GM23338 (cell line): ENCODE results near the gene PHACTR2. TPM values are rescaled to one million over a fixed set of nuclear protein-coding genes. Genes with fewer than 3 reads are reported as not detected.

Source experiments
- ATAC-seq: fragments of 200-7000 bp; cut with Tn5 transposase; 3 replicates; pipeline ENCODE4 v1.9.1; 2020
- DNase-seq: peaks from one replicate; pipeline ENCODE4 v3.0.0-alpha.2; 2015; ENCODE audit warnings: low spot score
- H2AFZ ChIP-seq: fragments of 200-600 bp; sonication (generic); 2 replicates; pipeline ENCODE4 v1.8.0; 2016; ENCODE audit warnings: antibody characterized with exemption, mild to moderate bottlenecking, moderate library complexity
- H3F3A ChIP-seq: fragments of 200-600 bp; sonication (generic); replicated peaks from 2 replicates; pipeline ENCODE4 v1.8.0; 2017; ENCODE audit warnings: antibody characterized with exemption, mixed run types, low read depth
- H3K27ac ChIP-seq: fragments of 200-600 bp; sonication (generic); 2 replicates; pipeline ENCODE4 v1.6.1; 2016; ENCODE audit warnings: low read depth
- H3K27me3 ChIP-seq: fragments of 200-600 bp; sonication (generic); 2 replicates; pipeline ENCODE4 v1.8.0; 2016; ENCODE audit warnings: mild to moderate bottlenecking, mixed run types, moderate library complexity; ENCODE audit not compliant: insufficient read depth
- H3K36me3 ChIP-seq: fragments of 200-600 bp; sonication (generic); 2 replicates; pipeline ENCODE4 v1.8.0; 2016; ENCODE audit warnings: mild to moderate bottlenecking; ENCODE audit not compliant: insufficient read depth
- H3K4me1 ChIP-seq: fragments of 200-600 bp; sonication (generic); 2 replicates; pipeline ENCODE4 v1.8.0; 2016; ENCODE audit warnings: mild to moderate bottlenecking, moderate library complexity; ENCODE audit not compliant: insufficient read depth
- H3K4me2 ChIP-seq: fragments of 200-600 bp; sonication (generic); 2 replicates; pipeline ENCODE4 v1.7.1; 2017; ENCODE audit warnings: mixed run types
- H3K4me3 ChIP-seq: fragments of 200-600 bp; sonication (generic); 2 replicates; pipeline ENCODE4 v1.6.1; 2016; ENCODE audit warnings: mixed run types
- H3K79me2 ChIP-seq: fragments of 200-600 bp; sonication (generic); replicated peaks from 2 replicates; pipeline ENCODE4 v1.8.0; 2017; ENCODE audit warnings: mild to moderate bottlenecking; ENCODE audit not compliant: insufficient read depth
- H3K9me2 ChIP-seq: fragments of 200-600 bp; sonication (generic); 2 replicates; pipeline ENCODE4 v1.8.0; 2017; ENCODE audit not compliant: insufficient read depth
- H4K20me1 ChIP-seq: fragments of 200-600 bp; sonication (generic); replicated peaks from 2 replicates; pipeline ENCODE4 v1.8.0; 2017; ENCODE audit warnings: mild to moderate bottlenecking; ENCODE audit not compliant: insufficient read depth
- H3K27ac Mint-ChIP-seq: 2 replicates; pipeline ENCODE4 v1.8.0; 2020; ENCODE audit warnings: inconsistent platforms, mild to moderate bottlenecking, moderate library complexity, mixed read lengths
- H3K27me3 Mint-ChIP-seq: 3 replicates; pipeline ENCODE4 v1.8.0; 2022; ENCODE audit warnings: low read depth, mild to moderate bottlenecking, moderate library complexity, mixed read lengths, inconsistent platforms; ENCODE audit not compliant: insufficient read depth, poor library complexity
- H3K36me3 Mint-ChIP-seq: 3 replicates; pipeline ENCODE4 v1.8.0; 2021; ENCODE audit warnings: low read depth, mild to moderate bottlenecking, inconsistent platforms, moderate library complexity, mixed read lengths
- H3K4me1 Mint-ChIP-seq: 3 replicates; pipeline ENCODE4 v1.8.0; 2020; ENCODE audit warnings: mild to moderate bottlenecking, inconsistent platforms, mixed read lengths
- H3K4me3 Mint-ChIP-seq: 3 replicates; pipeline ENCODE4 v1.8.0; 2021; ENCODE audit warnings: moderate library complexity, mild to moderate bottlenecking, inconsistent platforms, mixed read lengths
- H3K9me3 Mint-ChIP-seq: 3 replicates; pipeline ENCODE4 v1.8.0; 2020; ENCODE audit warnings: moderate library complexity, mild to moderate bottlenecking, inconsistent platforms, mixed read lengths
- CREB1 ChIP-seq: fragments of 250-450 bp; sonication (Bioruptor Pico); IDR thresholded peaks from 2 replicates; pipeline ENCODE4 v1.5.0; 2020; ENCODE audit warnings: low read depth, mild to moderate bottlenecking, moderate library complexity
- EZH2phosphoT487 ChIP-seq: fragments of 200-600 bp; sonication (generic); IDR thresholded peaks from one replicate; pipeline ENCODE4 v1.8.1; 2018; ENCODE audit warnings: antibody characterized with exemption; ENCODE audit not compliant: unreplicated experiment
- JUNB ChIP-seq: IDR thresholded peaks from one replicate; pipeline ENCODE4 v1.6.1; 2016; ENCODE audit warnings: antibody characterized with exemption; ENCODE audit not compliant: unreplicated experiment
- NANOG ChIP-seq: IDR thresholded peaks from 2 replicates; pipeline ENCODE4 v1.6.1; 2016; ENCODE audit warnings: antibody characterized with exemption, borderline replicate concordance
- ZNF114 ChIP-seq: fragments of 250-450 bp; sonication (Bioruptor Pico); IDR thresholded peaks from 2 replicates; pipeline ENCODE4 v1.5.0; 2020; ENCODE audit warnings: mild to moderate bottlenecking, moderate library complexity
- ZNF331 ChIP-seq: fragments of 250-450 bp; sonication (Bioruptor Pico); IDR thresholded peaks from 2 replicates; pipeline ENCODE4 v1.5.0; 2020; ENCODE audit warnings: low read depth, mild to moderate bottlenecking, moderate library complexity
- polyA plus RNA-seq: library from polyadenylated mRNA; unstranded; fragments of >200 nt; fragmentation: Nextera tagmentation; extraction: Ambion mirVana; gene quantifications from 2 replicates; pipeline ENCODE4 v1.2.1, GENCODE V29; 2016
- total RNA-seq: library from RNA; depleted of rRNA; stranded (reverse); fragments of >200 nt; shearing (Covaris generic); gene quantifications from 2 replicates; pipeline ENCODE4 v1.2.3, GENCODE V29; 2014
- TF ChIP-seq, protein P1 (sequence below): IDR thresholded peaks from 2 replicates; pipeline ENCODE4 v1.6.1; 2016; ENCODE audit warnings: antibody characterized with exemption
- TF ChIP-seq, protein P2 (sequence below): IDR thresholded peaks from one replicate; pipeline ENCODE4 v1.6.1; 2018; ENCODE audit warnings: antibody characterized with exemption; ENCODE audit not compliant: unreplicated experiment
- TF ChIP-seq, protein P3 (sequence below), 2 experiments: fragments of 200-600 bp in 1 of 2; sonication (generic) in 1 of 2; conservative IDR thresholded peaks; 2 replicates each; pipeline versions ENCODE4 v1.5.1 to v1.6.1; 2016 to 2017; ENCODE audit warnings: antibody characterized with exemption in 2 of 2, low read depth in 2 of 2, mild to moderate bottlenecking in 2 of 2, moderate library complexity in 1 of 2

Gene PHACTR2
- total and polyA plus RNA-seq, 2 experiments from 2014 or later = 67.7 to 105 TPM

DNA sequence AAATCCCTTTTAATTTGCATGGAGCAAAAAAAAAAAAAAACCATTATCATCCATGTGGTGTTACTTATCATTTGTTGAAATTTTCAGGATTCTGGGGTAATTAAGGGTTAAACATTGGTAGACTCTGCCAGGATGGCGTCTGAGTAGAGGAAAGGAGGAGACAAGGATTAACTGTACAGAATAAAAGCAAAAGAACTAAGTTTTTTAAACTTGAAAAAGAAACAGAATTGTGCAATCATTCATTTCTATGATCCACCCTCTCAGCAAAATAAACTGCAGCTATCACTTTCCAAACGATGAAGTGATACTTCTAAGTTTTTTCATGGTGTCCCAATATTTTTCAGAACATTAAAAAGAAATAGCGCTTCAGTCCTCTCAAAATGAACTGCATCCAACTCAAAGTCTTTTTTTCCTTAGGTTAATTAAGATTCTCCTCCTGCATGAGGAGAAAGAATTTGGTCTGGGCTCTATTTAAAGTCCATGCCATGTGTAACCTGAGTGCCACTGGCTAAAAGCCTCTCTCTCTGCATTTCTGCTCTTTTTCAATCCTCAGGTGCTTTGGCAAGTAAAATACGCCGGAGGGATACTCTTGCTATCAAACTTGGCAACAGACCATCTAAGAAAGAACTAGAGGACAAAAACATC lies 95.9 kb downstream of the PHACTR2 start:
- H3K4me3 ChIP-seq = no peak overlapping the region
- peaks cover 23% of the 10 kb centered on the region for H3K36me3 ChIP-seq
- H3K4me1 Mint-ChIP-seq = peaks cover 12% of the 10 kb centered on the region
- H3K4me3 Mint-ChIP-seq = no peak overlapping the region
- TF ChIP-seq, protein P1, sequence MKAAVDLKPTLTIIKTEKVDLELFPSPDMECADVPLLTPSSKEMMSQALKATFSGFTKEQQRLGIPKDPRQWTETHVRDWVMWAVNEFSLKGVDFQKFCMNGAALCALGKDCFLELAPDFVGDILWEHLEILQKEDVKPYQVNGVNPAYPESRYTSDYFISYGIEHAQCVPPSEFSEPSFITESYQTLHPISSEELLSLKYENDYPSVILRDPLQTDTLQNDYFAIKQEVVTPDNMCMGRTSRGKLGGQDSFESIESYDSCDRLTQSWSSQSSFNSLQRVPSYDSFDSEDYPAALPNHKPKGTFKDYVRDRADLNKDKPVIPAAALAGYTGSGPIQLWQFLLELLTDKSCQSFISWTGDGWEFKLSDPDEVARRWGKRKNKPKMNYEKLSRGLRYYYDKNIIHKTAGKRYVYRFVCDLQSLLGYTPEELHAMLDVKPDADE = no peak
- no peak for TF ChIP-seq NANOG
- TF ChIP-seq, protein P2, sequence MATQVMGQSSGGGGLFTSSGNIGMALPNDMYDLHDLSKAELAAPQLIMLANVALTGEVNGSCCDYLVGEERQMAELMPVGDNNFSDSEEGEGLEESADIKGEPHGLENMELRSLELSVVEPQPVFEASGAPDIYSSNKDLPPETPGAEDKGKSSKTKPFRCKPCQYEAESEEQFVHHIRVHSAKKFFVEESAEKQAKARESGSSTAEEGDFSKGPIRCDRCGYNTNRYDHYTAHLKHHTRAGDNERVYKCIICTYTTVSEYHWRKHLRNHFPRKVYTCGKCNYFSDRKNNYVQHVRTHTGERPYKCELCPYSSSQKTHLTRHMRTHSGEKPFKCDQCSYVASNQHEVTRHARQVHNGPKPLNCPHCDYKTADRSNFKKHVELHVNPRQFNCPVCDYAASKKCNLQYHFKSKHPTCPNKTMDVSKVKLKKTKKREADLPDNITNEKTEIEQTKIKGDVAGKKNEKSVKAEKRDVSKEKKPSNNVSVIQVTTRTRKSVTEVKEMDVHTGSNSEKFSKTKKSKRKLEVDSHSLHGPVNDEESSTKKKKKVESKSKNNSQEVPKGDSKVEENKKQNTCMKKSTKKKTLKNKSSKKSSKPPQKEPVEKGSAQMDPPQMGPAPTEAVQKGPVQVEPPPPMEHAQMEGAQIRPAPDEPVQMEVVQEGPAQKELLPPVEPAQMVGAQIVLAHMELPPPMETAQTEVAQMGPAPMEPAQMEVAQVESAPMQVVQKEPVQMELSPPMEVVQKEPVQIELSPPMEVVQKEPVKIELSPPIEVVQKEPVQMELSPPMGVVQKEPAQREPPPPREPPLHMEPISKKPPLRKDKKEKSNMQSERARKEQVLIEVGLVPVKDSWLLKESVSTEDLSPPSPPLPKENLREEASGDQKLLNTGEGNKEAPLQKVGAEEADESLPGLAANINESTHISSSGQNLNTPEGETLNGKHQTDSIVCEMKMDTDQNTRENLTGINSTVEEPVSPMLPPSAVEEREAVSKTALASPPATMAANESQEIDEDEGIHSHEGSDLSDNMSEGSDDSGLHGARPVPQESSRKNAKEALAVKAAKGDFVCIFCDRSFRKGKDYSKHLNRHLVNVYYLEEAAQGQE = no peak
- no peak for TF ChIP-seq EZH2phosphoT487
- TF ChIP-seq CREB1 (CRISPR knock-in tag) = no peak
- TF ChIP-seq, protein P3, sequence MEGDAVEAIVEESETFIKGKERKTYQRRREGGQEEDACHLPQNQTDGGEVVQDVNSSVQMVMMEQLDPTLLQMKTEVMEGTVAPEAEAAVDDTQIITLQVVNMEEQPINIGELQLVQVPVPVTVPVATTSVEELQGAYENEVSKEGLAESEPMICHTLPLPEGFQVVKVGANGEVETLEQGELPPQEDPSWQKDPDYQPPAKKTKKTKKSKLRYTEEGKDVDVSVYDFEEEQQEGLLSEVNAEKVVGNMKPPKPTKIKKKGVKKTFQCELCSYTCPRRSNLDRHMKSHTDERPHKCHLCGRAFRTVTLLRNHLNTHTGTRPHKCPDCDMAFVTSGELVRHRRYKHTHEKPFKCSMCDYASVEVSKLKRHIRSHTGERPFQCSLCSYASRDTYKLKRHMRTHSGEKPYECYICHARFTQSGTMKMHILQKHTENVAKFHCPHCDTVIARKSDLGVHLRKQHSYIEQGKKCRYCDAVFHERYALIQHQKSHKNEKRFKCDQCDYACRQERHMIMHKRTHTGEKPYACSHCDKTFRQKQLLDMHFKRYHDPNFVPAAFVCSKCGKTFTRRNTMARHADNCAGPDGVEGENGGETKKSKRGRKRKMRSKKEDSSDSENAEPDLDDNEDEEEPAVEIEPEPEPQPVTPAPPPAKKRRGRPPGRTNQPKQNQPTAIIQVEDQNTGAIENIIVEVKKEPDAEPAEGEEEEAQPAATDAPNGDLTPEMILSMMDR (conservative IDR thresholded peaks at IDR 0.05; ENCODE audit: low read depth in 2 of 2) = no peak
- H3K4me2 ChIP-seq = no peak overlapping the region
- no peaks in the 10 kb centered on the region for H3K79me2 ChIP-seq
- peaks cover 3% of the 10 kb centered on the region; the same call in 1 of the 2 replicates for H3F3A ChIP-seq
- H3K27ac Mint-ChIP-seq = no peak overlapping the region; the same call in 1 of the 2 replicates
- H2AFZ ChIP-seq = no peak overlapping the region
- no peaks in the 10 kb centered on the region for H3K9me2 ChIP-seq
- no peaks in the 10 kb centered on the region for H4K20me1 ChIP-seq
- H3K9me3 Mint-ChIP-seq = no peaks in the 10 kb centered on the region
- ATAC-seq (no peak), DNase-seq (no peak)
- H3K27me3 ChIP-seq = no peaks in the 10 kb centered on the region
- no peaks in the 10 kb centered on the region for H3K4me1 ChIP-seq
- H3K36me3 Mint-ChIP-seq = peaks cover 12% of the 10 kb centered on the region; the same call in 2 of the 3 replicates
- H3K27ac ChIP-seq = peak overlapping the region; percentile 68
- no peaks in the 10 kb centered on the region for H3K27me3 Mint-ChIP-seq

DNA sequence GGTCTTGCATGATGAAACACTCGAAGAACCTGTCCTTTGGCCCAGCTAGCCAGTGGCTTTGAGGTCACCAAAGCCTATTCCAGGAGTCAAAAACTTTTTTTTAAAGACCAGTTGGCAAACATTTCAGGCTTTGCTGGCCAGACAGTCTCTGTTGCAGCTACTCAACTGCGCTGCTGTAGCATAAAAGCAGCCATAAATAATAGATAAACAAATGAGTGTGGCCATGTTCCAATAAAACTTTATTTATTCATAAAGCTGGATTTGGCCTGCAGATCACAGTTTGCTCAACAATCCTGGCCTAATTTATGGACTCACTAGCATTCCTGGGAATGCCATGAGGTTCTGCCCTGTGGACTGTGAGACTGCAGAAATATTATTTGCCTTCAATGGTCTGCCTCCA lies 96.6 kb downstream of the PHACTR2 start:
- Histone ChIP-seq H4K20me1 (no peaks in the 10 kb centered on the region), H3K4me2 (no peak overlapping the region), H3K36me3 (peaks cover 21% of the 10 kb centered on the region; the same call in 1 of the 2 replicates), H3K4me1 (no peaks in the 10 kb centered on the region), H3K4me3 (no peak overlapping the region), H3K27me3 (no peaks in the 10 kb centered on the region), H3K27ac (peak overlapping the region; percentile 68; the same call in 1 of the 2 replicates), H3K79me2 (no peaks in the 10 kb centered on the region), H2AFZ (no peak overlapping the region), H3K9me2 (no peaks in the 10 kb centered on the region), H3F3A (peaks cover 3% of the 10 kb centered on the region; the same call in 1 of the 2 replicates)
- H3K4me3 Mint-ChIP-seq = no peak overlapping the region
- no peaks in the 10 kb centered on the region for H3K9me3 Mint-ChIP-seq
- H3K27me3 Mint-ChIP-seq = no peaks in the 10 kb centered on the region
- no peak for DNase-seq
- H3K27ac Mint-ChIP-seq = peak overlapping the region; percentile 14; the same call in 1 of the 2 replicates
- peaks cover 12% of the 10 kb centered on the region; the same call in 2 of the 3 replicates for H3K36me3 Mint-ChIP-seq
- no peak for ATAC-seq
- peaks cover 12% of the 10 kb centered on the region for H3K4me1 Mint-ChIP-seq
- TF ChIP-seq JUNB (no peak), CREB1 (CRISPR knock-in tag) (no peak), ZNF114 (CRISPR knock-in tag) (no peak), ZNF331 (no peak), EZH2phosphoT487 (no peak)
- TF ChIP-seq, protein P2 = no peak
- TF ChIP-seq, protein P3 (conservative IDR thresholded peaks at IDR 0.05; ENCODE audit: low read depth in 2 of 2) = no peak
